Psoas muscle (tissue), 8 donors: ENCODE measurements around the gene TRPC4AP. TPM values are rescaled to one million over a fixed set of nuclear protein-coding genes. Genes with fewer than 3 reads are reported as not detected.

Experiments used
- ATAC-seq, 4 donors: fragments of 200-7000 bp; cut with Tn5 transposase; one replicate each; pipeline ENCODE4 v1.9.1; 2020; ENCODE audit warnings: moderate library complexity in 3 of 4, mild to moderate bottlenecking in 2 of 4
- DNase-seq, 2 donors: peaks; one replicate each; pipeline ENCODE4 v3.0.0-alpha.2; 2020
- H3K27ac ChIP-seq: fragments of 200-600 bp; one replicate; pipeline ENCODE4 v1.8.0; 2022
- H3K27me3 ChIP-seq, 3 donors: fragments of 200-600 bp in 1 of 3; one replicate each; pipeline versions ENCODE4 v1.6.1 to v1.8.0; 2013 to 2022; ENCODE audit warnings: low read length in 2 of 3, mild to moderate bottlenecking in 2 of 3, moderate library complexity in 1 of 3; ENCODE audit not compliant: insufficient read depth in 3 of 3
- H3K36me3 ChIP-seq, 2 donors: fragments of 200-600 bp in 1 of 2; one replicate each; pipeline versions ENCODE4 v1.6.1 to v1.8.0; 2013 to 2022; ENCODE audit warnings: low read depth in 1 of 2, mild to moderate bottlenecking in 1 of 2, moderate library complexity in 1 of 2; ENCODE audit not compliant: insufficient read depth in 1 of 2
- H3K4me1 ChIP-seq: fragments of 200-600 bp; one replicate; pipeline ENCODE4 v1.8.0; 2022
- H3K4me3 ChIP-seq: fragments of 200-600 bp; one replicate; pipeline ENCODE4 v1.8.0; 2022; ENCODE audit warnings: mild to moderate bottlenecking
- H3K9me3 ChIP-seq: fragments of 200-600 bp; one replicate; pipeline ENCODE4 v1.8.0; 2022
- WGBS, 3 donors: extraction: QIAGEN DNeasy Blood & Tissue Kit; methylation state at CpG; one replicate each; pipeline versions ENCODE4 v1.1.6 to v1.1.7; 2013; 5-methylcytosine and 5-hydroxymethylcytosine counted together
- intact Hi-C, 2 donors: fragments of 100-400 bp; cut with DNase I; formaldehyde crosslinking; loops; one replicate each; pipeline versions ENCODE4 v1.11.0 to v1.14.2; 2022
- polyA plus RNA-seq, 3 donors: library from polyadenylated mRNA; stranded (reverse); fragments of 200-250 nt; gene quantifications; one replicate each; pipeline ENCODE4 v1.2.3, GENCODE V29; 2013
- total RNA-seq, 4 donors: library from RNA; stranded (reverse); fragmentation: NEBNext Ultra II Directional in 2 of 4; extraction: Animal tissue kit (Norgen Biotek cat#: 25700) in 2 of 4; gene quantifications; one replicate each; pipeline versions ENCODE4 v1.2.1 to v1.2.4, GENCODE V29; 2021 to 2023
- TF ChIP-seq, protein P1 (sequence below): fragments of 200-600 bp; IDR thresholded peaks from one replicate; pipeline ENCODE4 v1.8.0; 2022; ENCODE audit warnings: antibody characterized with exemption
- donor health status: healthy with polysubstance abuse.
- donor health status: DM: no; HTN: no; CAD: no; lungs with moderate emphysema.
- donor health status: Bipolar disorder and iron deficiency.
- donor health status: healthy.
- donor health status: DM: yes; HTN: yes; CAD: no.
- donor health status: DM: no; HTN: no; CAD: no.
- donor health status: DM: no; HTN: no; CAD: no.
- donor health status: DM: yes; HTN: yes; CAD: no.

TRPC4AP gene
- total and polyA plus RNA-seq, 7 donors: 36.0 to 62.3 (median 51.7) TPM

DNA sequence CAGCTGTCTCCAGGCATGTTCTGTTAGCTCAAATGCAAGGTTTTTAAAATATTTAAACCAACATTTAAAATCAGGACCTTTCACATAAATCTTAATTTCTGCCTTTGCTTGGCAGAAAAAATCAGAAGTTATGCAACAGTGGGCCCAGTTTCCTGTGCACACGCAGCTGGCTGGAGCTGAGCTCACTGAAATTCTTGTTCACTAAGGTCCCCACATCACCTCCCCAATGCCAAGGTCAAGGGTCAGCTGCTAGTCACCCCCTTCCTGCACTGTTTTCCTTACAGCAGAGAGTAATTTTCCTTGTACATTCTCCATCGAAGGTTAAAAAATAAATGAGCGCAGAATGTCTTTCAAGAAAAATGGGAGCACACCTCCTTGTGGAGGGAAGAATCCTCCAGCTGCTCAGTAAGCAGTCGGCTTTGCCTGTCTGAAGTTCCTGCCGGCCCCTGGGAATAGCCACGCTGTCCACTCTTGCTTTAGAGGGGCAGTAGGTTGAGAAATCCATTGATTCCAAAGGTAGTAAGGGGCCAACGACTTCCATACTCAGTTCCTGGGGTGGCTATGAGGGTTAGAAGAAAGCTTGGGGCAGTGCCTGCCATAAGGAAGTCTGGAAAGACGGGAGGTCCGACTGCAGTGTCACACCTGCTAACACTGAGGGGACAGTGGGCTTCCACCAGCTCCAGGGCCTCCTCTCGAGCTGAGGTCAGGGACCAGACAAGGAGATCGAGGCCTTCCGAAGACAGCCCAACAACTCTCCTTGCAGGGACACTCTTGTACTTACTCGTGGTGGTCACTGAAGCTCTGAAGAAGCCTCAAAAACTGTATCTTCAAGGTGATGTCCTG, 80.2 kb downstream of the TRPC4AP start:
- Histone ChIP-seq H3K36me3 (peaks cover 9 to 86% of the 10 kb centered on the region in 2 donors), H3K27ac (peak overlapping the region; percentile 12), H3K4me1 (peaks cover 49% of the 10 kb centered on the region), H3K9me3 (no peaks in the 10 kb centered on the region), H3K27me3 (no peaks in the 10 kb centered on the region), H3K4me3 (no peak overlapping the region)
- WGBS, 3 donors: 78 to 79% (median 79%) methylated on average over 13 of the region's 13 CpGs
- no peak for ATAC-seq
- peak; percentile 29 to 56 for DNase-seq
- TF ChIP-seq, protein P1, sequence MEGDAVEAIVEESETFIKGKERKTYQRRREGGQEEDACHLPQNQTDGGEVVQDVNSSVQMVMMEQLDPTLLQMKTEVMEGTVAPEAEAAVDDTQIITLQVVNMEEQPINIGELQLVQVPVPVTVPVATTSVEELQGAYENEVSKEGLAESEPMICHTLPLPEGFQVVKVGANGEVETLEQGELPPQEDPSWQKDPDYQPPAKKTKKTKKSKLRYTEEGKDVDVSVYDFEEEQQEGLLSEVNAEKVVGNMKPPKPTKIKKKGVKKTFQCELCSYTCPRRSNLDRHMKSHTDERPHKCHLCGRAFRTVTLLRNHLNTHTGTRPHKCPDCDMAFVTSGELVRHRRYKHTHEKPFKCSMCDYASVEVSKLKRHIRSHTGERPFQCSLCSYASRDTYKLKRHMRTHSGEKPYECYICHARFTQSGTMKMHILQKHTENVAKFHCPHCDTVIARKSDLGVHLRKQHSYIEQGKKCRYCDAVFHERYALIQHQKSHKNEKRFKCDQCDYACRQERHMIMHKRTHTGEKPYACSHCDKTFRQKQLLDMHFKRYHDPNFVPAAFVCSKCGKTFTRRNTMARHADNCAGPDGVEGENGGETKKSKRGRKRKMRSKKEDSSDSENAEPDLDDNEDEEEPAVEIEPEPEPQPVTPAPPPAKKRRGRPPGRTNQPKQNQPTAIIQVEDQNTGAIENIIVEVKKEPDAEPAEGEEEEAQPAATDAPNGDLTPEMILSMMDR: no peak
- intact Hi-C loops: no loop called here

DNA sequence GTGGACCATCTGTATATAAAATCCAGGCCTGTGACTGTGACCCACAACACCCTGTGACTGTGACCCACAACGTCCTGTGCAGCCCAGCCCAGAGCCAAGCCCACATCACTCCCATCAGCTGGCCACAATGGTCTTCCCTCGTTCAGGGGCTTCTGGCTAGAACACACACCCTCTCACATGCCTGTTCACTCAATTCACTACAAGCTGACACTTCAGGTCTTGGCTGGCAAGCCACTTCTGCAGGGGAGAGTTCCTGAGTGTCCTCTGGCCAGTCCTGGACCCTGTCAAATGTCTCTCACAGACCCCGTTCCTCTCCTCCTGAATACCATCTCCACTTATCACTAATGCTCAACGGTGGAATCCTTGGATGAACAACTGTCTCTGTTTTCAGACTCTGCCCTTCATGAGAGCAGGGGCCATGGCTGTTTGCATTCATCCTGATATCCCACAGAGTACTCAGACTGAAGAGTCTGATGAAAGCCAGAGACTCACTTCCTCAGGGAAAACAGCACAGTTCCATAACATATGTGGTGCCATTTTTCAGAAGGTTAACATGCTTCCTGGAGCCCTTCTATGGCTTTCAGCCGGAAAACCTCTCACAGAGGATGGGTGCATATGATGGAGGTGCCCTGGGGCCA, 80.9 kb downstream of the TRPC4AP start:
- TF ChIP-seq, protein P1: no peak
- no peak overlapping the region for H3K27ac ChIP-seq
- no peak overlapping the region for H3K4me3 ChIP-seq
- ATAC-seq (no peak), DNase-seq (no peak)
- H3K27me3 ChIP-seq: no peaks in the 10 kb centered on the region
- intact Hi-C loops: no loop called here
- H3K36me3 ChIP-seq: peaks cover 9 to 90% of the 10 kb centered on the region in 2 donors
- H3K4me1 ChIP-seq: peaks cover 42% of the 10 kb centered on the region
- H3K9me3 ChIP-seq: no peaks in the 10 kb centered on the region
- 67 to 72% (median 71%) methylated on average over 5 of the region's 5 CpGs for WGBS, 3 donors

DNA sequence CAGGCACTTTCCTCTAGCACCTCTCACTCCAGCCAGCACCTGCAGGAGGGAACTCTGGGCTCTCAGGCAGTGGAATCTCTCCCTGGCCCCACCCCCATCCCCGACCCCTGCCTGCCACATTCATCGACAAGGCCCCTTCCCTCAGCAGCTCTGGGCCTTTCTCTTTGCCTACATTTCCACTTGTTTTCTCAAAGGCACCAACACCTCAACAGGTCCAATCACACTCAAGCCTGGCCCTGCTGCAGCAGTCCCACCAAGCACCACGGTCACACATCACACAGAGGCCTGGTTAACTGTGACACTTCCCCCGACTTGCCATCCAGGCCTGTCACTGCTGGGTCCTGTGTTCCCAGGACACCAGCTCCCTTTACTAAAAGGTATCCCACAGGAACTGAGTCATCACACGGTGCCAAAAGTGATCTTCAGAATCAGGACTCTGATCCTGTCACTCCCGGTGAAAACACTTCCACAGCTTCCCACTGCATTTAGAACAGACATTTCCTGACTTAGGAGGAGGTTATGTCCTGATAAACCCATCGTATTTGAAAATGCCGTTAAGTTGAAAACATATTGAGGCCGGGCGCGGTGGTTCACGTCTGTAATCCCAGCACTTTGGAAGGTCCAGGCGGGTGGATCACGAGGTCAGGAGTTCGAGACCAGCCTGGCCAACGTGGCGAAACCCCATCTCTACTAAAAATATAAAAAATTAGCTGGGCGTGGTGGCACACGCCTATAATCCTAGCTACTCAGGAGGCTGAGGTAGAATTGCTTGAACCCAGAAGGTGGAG, 82.0 kb downstream of the TRPC4AP start:
- H3K4me3 ChIP-seq: no peak overlapping the region
- H3K4me1 ChIP-seq: peaks cover 31% of the 10 kb centered on the region
- no peaks in the 10 kb centered on the region for H3K27me3 ChIP-seq
- no peaks in the 10 kb centered on the region for H3K9me3 ChIP-seq
- peak overlapping the region; percentile 83 for H3K27ac ChIP-seq
- no peak for ATAC-seq
- H3K36me3 ChIP-seq: peaks cover 7 to 97% of the 10 kb centered on the region in 2 donors
- TF ChIP-seq, protein P1: no peak
- intact Hi-C loops: no loop called here
- WGBS, 3 donors: 88 to 91% (median 90%) methylated on average over 19 of the region's 19 CpGs
- DNase-seq: peak in 1 of 2 donors; percentile 11

DNA sequence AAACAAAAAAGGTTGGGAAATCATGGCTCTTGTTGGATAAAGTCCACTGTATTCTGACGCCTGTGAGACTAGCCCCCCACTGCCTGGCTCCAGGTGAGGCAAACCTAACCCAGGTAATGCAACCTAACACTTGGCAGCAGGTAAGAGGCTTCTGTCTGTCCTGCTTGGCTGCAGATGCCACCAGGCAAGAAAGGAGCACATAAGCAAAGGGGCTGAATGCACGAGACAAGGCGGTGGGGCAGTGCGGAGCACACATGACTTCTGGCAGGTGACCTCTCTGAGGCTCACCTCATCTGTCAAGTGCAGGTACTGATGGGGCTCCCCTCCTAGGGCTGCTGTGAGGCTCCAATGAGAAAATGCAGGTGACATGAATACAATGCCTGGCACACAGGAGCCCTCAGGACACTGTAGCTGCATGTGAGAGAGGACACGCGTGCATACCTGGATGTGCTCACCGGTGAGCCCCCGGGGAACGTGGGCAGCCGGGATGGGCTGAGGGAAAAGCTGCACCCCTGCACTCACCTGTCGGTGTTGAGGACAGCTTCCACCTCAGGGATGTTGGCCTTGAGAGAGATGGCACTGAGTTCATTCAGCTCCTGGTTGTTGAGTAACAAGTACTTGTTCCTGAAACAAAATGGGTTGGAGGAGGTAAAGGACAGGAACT, 82.8 kb downstream of the TRPC4AP start:
- Histone ChIP-seq H3K27me3 (no peaks in the 10 kb centered on the region), H3K9me3 (no peaks in the 10 kb centered on the region), H3K36me3 (peaks cover 7 to 98% of the 10 kb centered on the region in 2 donors), H3K4me1 (peaks cover 23% of the 10 kb centered on the region), H3K27ac (peak overlapping the region; percentile 83), H3K4me3 (no peak overlapping the region)
- intact Hi-C loops: no loop called here
- 93 to 97% (median 94%) methylated on average over 11 of the region's 11 CpGs for WGBS, 3 donors
- DNase-seq (peak in 1 of 2 donors; percentile 9), ATAC-seq (no peak)
- TF ChIP-seq, protein P1: no peak
